HEK293T (cell line): ENCODE results near the gene IDH3A.

Source experiments
- FOXM1 ChIP-seq: fragments of 450-650 bp; IDR thresholded peaks from 2 replicates; pipeline ENCODE4 v1.6.1; 2017; ENCODE audit warnings: mild to moderate bottlenecking, borderline replicate concordance
- L3MBTL2 ChIP-seq: fragments of 450-650 bp; conservative IDR thresholded peaks from 2 replicates; pipeline ENCODE4 v1.6.1; 2016; ENCODE audit warnings: mild to moderate bottlenecking
- TF ChIP-seq, protein P1 (sequence below): fragments of 450-650 bp; IDR thresholded peaks from 2 replicates; pipeline ENCODE4 v1.6.1; 2016

DNA sequence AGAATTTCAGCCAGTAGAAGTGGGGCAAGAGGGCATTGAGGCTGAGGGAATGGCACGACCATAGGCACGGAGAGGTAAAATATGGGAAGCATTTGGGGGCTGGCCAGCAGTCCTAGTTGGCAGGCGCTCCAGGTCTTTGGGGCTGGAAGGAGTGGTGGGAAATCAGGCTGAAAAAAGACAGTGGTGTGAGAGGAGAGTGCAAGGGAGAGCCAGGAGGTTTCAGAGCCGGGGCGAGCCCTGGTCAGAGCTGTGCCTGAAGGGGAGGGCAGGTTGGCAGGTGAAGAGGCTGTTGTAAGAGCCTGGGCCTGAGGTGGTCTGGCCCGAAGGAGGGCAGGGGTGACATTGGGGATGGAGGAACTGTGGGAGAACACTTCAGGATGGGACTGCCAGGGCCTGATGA, 1.6 kb upstream of the IDH3A start:
- TF ChIP-seq, protein P1, sequence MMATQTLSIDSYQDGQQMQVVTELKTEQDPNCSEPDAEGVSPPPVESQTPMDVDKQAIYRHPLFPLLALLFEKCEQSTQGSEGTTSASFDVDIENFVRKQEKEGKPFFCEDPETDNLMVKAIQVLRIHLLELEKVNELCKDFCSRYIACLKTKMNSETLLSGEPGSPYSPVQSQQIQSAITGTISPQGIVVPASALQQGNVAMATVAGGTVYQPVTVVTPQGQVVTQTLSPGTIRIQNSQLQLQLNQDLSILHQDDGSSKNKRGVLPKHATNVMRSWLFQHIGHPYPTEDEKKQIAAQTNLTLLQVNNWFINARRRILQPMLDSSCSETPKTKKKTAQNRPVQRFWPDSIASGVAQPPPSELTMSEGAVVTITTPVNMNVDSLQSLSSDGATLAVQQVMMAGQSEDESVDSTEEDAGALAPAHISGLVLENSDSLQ: no peak
- no peak for TF ChIP-seq L3MBTL2
- no peak for TF ChIP-seq FOXM1
